Type B pancreatic cell (in vitro differentiated cells): ENCODE data around the gene SPAG9. TPM values are rescaled to one million over a fixed set of nuclear protein-coding genes. Genes with fewer than 3 reads are reported as not detected.

Experiments used
- DNase-seq: peaks from one replicate; pipeline ENCODE4 v3.0.0; 2021; ENCODE audit warnings: mixed read lengths; ENCODE audit not compliant: unreplicated experiment; ENCODE audit errors: extremely low spot score
- H3K27ac Mint-ChIP-seq: 2 replicates; pipeline ENCODE4 v1.8.0; 2021; ENCODE audit warnings: mild to moderate bottlenecking, mixed read lengths
- H3K27me3 Mint-ChIP-seq: 2 replicates; pipeline ENCODE4 v1.8.0; 2021; ENCODE audit warnings: mixed read lengths
- H3K36me3 Mint-ChIP-seq: 2 replicates; pipeline ENCODE4 v1.8.0; 2021; ENCODE audit warnings: mixed read lengths
- H3K4me1 Mint-ChIP-seq: one replicate; pipeline ENCODE4 v1.8.0; 2021; ENCODE audit warnings: mixed read lengths; ENCODE audit not compliant: unreplicated experiment
- H3K4me3 Mint-ChIP-seq: 2 replicates; pipeline ENCODE4 v1.8.0; 2021; ENCODE audit warnings: mild to moderate bottlenecking, mixed read lengths
- H3K9me3 Mint-ChIP-seq: 2 replicates; pipeline ENCODE4 v1.8.0; 2021; ENCODE audit warnings: mixed read lengths
- total RNA-seq: library from RNA; stranded (reverse); gene quantifications from 2 replicates; pipeline ENCODE4 v1.2.1, GENCODE V29; 2021; ENCODE audit warnings: low replicate concordance
- TF ChIP-seq, protein P1 (sequence below): fragments of 200-600 bp; sonication (generic); conservative IDR thresholded peaks from 2 replicates; pipeline ENCODE4 v1.5.0; 2021; ENCODE audit warnings: antibody characterized with exemption, mild to moderate bottlenecking

SPAG9 gene
- total RNA-seq, 1 donor from 2014 or later = 82.9 TPM

DNA sequence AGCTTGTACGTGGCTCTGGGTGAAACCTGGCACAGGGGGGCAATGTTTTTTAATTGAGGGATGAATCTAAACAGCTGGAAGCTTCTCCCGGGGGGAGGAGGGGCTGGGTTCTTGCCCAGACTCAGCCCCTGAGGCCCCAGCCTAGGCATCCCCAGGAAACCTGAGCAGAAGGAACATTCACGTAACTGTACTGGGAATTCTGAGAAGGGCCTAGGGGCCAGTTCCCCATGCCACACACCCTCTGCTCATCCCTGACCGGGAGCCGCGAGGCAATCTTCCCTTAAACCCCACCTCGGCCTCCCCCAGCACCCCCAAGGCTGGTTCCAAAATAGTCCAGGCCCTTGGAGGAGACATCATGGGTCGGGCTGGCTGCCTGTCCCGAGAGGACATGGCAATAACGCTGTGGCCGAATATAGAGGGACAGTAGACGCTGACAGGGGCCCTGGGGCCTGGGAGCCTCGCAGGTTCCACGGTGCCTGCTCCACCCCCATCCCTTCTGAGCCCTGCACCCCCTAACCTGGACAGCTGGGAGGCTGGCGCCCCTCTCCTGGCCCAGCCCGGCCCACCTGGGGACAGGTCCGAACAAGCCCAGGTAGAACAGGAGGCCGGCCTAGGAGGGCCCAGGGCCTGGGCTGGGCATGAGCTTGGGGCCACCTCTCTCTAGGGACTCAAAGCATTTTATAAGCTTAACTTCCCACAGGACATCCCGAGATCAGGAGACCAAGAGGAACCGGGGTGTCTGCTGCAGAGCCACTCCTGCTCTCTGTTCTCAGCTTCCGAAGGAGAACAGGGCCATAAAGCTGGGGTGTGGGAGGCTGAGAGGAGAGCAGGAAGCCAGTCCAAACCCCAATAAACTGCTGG lies 171.3 kb downstream of the SPAG9 start:
- Mint-ChIP-seq H3K36me3 (no peaks in the 10 kb centered on the region), H3K9me3 (no peaks in the 10 kb centered on the region), H3K4me1 (peaks cover 34% of the 10 kb centered on the region), H3K27me3 (no peaks in the 10 kb centered on the region), H3K4me3 (no peak overlapping the region), H3K27ac (peak overlapping the region; percentile 95)
- TF ChIP-seq, protein P1, sequence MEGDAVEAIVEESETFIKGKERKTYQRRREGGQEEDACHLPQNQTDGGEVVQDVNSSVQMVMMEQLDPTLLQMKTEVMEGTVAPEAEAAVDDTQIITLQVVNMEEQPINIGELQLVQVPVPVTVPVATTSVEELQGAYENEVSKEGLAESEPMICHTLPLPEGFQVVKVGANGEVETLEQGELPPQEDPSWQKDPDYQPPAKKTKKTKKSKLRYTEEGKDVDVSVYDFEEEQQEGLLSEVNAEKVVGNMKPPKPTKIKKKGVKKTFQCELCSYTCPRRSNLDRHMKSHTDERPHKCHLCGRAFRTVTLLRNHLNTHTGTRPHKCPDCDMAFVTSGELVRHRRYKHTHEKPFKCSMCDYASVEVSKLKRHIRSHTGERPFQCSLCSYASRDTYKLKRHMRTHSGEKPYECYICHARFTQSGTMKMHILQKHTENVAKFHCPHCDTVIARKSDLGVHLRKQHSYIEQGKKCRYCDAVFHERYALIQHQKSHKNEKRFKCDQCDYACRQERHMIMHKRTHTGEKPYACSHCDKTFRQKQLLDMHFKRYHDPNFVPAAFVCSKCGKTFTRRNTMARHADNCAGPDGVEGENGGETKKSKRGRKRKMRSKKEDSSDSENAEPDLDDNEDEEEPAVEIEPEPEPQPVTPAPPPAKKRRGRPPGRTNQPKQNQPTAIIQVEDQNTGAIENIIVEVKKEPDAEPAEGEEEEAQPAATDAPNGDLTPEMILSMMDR = no peak
- DNase-seq = peak; percentile 67

DNA sequence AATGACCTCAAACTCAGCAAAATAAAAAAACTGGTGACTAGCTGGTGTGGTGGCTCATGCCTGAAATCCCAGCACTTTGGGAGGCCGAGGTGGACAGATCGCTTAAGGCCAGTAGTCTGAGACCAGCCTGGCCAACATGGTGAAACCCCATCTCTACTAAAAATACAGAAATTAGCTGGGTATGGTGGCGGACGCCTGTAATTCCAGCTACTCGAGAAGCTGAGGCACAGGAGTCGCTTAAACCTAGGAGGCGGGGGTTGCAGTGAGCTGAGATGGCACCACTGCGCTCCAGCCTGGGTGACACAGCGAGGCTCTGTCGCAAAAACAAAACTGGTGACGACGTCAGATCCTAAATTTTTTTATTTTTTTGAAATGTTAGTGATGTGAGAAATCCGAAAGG lies 172.0 kb downstream of the SPAG9 start:
- Mint-ChIP-seq H3K36me3 (no peaks in the 10 kb centered on the region), H3K4me3 (no peak overlapping the region), H3K27ac (peak overlapping the region; percentile 77), H3K27me3 (no peaks in the 10 kb centered on the region), H3K9me3 (no peaks in the 10 kb centered on the region), H3K4me1 (peaks cover 30% of the 10 kb centered on the region)
- peak; percentile 31 for DNase-seq
- TF ChIP-seq, protein P1 = no peak

DNA sequence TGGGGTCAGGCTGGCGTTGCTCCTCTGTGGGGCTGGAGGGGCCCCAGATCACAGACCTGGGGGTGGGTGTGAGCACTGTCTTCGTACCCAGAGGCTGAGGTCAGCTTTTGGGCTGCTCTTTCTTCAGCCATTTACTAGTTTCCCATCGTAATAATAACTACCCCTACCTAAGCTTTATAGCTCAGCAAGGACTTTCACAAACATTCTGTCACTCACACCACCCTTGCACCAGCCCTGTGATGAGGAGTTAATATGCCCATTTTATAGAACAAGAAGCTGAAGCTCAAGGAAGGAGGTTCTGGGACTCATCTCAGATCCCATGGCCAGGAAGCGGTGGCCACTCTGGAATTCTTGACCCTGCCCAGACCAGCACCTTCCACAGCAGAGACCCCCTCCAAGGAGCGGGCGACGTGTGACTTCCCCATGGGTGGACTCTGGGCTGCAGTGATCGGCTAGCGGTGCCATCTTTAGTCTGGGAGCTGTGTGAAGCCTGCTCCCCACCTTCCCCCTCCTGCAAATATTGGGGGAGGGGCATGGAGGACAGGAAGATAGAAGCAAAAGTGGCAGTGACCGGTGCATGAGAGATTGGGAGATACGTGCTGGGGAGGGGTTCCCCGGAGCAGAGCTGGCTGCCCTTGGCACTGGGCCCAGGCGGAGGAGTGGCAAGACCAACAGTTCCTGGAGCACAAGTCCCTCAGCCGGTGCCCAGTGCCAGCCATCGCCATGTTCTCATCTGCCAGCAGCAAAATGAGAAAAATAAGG lies 172.7 kb downstream of the SPAG9 start:
- no peaks in the 10 kb centered on the region for H3K27me3 Mint-ChIP-seq
- H3K9me3 Mint-ChIP-seq = no peaks in the 10 kb centered on the region
- TF ChIP-seq, protein P1 = no peak
- peak; percentile 58 for DNase-seq
- peak overlapping the region; percentile 77 for H3K27ac Mint-ChIP-seq
- no peaks in the 10 kb centered on the region for H3K36me3 Mint-ChIP-seq
- no peak overlapping the region for H3K4me3 Mint-ChIP-seq
- H3K4me1 Mint-ChIP-seq = peaks cover 30% of the 10 kb centered on the region

DNA sequence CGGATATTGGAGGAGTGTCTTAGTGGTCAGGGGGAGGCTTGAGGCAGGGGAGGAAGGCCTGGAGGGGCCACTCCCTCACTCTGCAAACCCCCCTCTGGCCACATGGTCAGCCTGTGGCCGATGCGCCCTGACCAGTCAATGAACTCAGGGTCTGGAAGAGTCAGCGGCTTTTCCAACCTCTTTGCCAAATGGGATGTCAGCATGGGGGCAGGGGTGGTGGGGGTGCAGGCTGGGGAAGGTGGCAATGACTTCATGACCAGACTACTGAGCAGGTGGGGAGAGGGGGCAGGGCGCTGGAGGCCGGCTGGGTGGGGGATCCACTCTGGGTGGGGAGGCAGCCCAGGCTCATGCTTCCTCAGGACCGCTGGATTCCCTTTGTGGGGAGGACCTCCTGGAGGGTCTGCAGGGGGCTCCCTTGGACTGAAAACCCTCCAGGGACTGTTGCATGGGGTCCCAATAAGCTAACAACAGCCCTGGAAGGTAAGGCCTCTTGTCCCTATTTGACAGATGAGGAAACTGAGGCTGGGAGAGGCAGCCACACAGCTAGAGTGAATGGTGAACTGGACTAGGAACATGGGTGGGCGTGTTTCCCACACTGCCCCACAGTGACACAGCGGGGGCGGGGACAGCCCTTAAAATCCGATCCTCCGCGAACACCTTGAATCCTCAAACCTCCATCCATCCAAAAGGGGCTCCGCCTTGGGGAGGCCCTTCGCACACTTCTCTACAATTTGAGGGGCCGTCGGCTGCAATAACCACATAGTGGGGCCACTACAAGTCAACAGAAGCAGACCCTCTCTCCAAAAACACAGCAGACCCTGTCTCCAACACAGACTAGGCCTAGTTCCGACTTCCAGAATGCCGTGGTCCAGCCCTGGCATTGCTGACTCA lies 173.5 kb downstream of the SPAG9 start:
- Mint-ChIP-seq H3K27me3 (no peaks in the 10 kb centered on the region), H3K36me3 (no peaks in the 10 kb centered on the region), H3K4me1 (peaks cover 30% of the 10 kb centered on the region), H3K27ac (peak overlapping the region; percentile 77), H3K4me3 (no peak overlapping the region), H3K9me3 (no peaks in the 10 kb centered on the region)
- TF ChIP-seq, protein P1 = no peak
- DNase-seq = no peak

DNA sequence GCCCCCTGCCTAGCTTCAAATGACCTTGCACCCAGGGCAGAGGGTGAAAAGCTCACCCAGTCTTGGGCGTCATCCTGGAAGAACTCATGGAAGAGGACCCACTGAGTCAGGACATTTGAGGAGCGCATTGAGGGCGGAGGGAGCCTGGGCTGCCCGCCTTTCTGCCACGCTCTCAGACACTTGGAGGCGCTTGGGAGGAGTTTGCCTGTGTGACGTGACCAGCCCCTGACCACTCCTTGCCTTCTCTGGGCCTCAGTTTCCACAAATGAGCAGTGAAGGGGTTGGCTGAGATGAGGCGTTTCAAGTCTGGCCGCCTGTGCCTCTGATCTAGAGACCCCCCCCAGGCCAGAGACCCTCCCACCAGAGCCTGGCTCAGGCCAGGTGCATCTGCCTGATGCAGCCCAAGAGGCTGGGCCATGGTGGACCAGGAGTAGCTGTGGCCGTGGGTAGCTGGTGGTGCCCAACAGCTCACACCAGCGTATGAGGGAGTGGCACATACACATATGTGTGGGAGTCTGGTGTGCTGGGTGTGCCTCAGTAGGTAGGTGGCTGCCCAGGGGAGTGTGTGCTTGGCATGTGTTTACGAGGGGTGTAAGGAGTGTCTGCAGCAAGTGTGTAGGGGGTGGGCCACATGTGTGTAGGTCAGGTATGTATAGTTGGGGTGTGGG lies 174.3 kb downstream of the SPAG9 start:
- peak overlapping the region; percentile 29 for H3K4me3 Mint-ChIP-seq
- no peaks in the 10 kb centered on the region for H3K36me3 Mint-ChIP-seq
- peaks cover 30% of the 10 kb centered on the region for H3K4me1 Mint-ChIP-seq
- TF ChIP-seq, protein P1 = no peak
- no peak for DNase-seq
- H3K9me3 Mint-ChIP-seq = no peaks in the 10 kb centered on the region
- no peak overlapping the region for H3K27ac Mint-ChIP-seq
- no peaks in the 10 kb centered on the region for H3K27me3 Mint-ChIP-seq
